Testis (tissue), 3 donors: ENCODE measurements around the gene GRID2. TPM values are rescaled to one million over a fixed set of nuclear protein-coding genes. Genes with fewer than 3 reads are reported as not detected.

Experiments
- DNase-seq: peaks from one replicate; pipeline ENCODE4 v3.0.0-alpha.2; 2019
- H3K27ac ChIP-seq, 2 donors: fragments of 200-600 bp; sonication (generic); one replicate each; pipeline ENCODE4 v1.5.1; 2019
- H3K27me3 ChIP-seq: fragments of 200-600 bp; sonication (generic); one replicate; pipeline ENCODE4 v1.5.1; 2019
- H3K36me3 ChIP-seq: fragments of 200-600 bp; sonication (generic); one replicate; pipeline ENCODE4 v1.5.1; 2017; ENCODE audit warnings: low read depth; ENCODE audit errors: missing control alignments
- H3K4me1 ChIP-seq: fragments of 200-600 bp; sonication (generic); one replicate; pipeline ENCODE4 v1.5.1; 2019
- H3K4me3 ChIP-seq, 2 donors: fragments of 200-600 bp; sonication (generic); one replicate each; pipeline ENCODE4 v1.5.1; 2017 to 2019
- H3K9me3 ChIP-seq: fragments of 200-600 bp; sonication (generic); one replicate; pipeline ENCODE4 v1.5.1; 2017
- CTCF ChIP-seq, 3 experiments: fragments of 450-650 bp in 2 of 3; fragments of 200-600 bp in 1 of 3; sonication (generic) in 1 of 3; IDR thresholded peaks; one replicate each; pipeline ENCODE4 v1.5.1; 2016 to 2019; ENCODE audit warnings: antibody characterized with exemption in 3 of 3, mild to moderate bottlenecking in 2 of 3, moderate library complexity in 1 of 3
- POLR2A ChIP-seq: fragments of 450-650 bp; IDR thresholded peaks from one replicate; pipeline ENCODE4 v1.6.1; 2017; ENCODE audit warnings: antibody characterized with exemption, mild to moderate bottlenecking, moderate library complexity
- WGBS, 2 donors: methylation state at CpG; one replicate each; pipeline ENCODE4 v1.1.5; 2018; 5-methylcytosine and 5-hydroxymethylcytosine counted together
- intact Hi-C: fragments of 100-400 bp; cut with DNase I; formaldehyde crosslinking; loops from one replicate; pipeline ENCODE4 v1.15.1; 2023; ENCODE audit warnings: low total_unique reads
- polyA plus RNA-seq: library from polyadenylated mRNA; stranded (reverse); fragments of 350-450 nt; fragmentation: Illumina TruSeq; extraction: RNeasy Lipid Tissue Mini Kit (QIAGEN cat#74804); gene quantifications from one replicate; pipeline ENCODE4 v1.2.3, GENCODE V29; 2014; ENCODE audit warnings: low read depth, low replicate concordance; ENCODE audit not compliant: insufficient read depth
- total RNA-seq, 2 donors: library from RNA; depleted of rRNA; stranded (reverse); fragments of >200 nt; gene quantifications; one replicate each; pipeline ENCODE4 v1.2.3, GENCODE V29; 2016

Gene GRID2
- total and polyA plus RNA-seq, 3 donors from 2014 or later, result 27.1 to 34.6 (median 32.7) TPM

GRCh38 chr4:93152491-93152890 lies 848.7 kb downstream of the GRID2 start:
- no peaks in the 10 kb centered on the region for H3K9me3 ChIP-seq
- no peak for TF ChIP-seq POLR2A
- TF ChIP-seq CTCF (IDR thresholded peaks at IDR 0.05), result no peak
- H3K27me3 ChIP-seq, result no peaks in the 10 kb centered on the region
- no peak for DNase-seq
- H3K4me3 ChIP-seq, result no peak overlapping the region
- no peak overlapping the region for H3K27ac ChIP-seq
- 58 to 68% methylated on average over 2 of the region's 2 CpGs for WGBS, 2 donors
- no peaks in the 10 kb centered on the region for H3K36me3 ChIP-seq
- H3K4me1 ChIP-seq, result no peaks in the 10 kb centered on the region
- intact Hi-C loops, result no loop called here

DNA sequence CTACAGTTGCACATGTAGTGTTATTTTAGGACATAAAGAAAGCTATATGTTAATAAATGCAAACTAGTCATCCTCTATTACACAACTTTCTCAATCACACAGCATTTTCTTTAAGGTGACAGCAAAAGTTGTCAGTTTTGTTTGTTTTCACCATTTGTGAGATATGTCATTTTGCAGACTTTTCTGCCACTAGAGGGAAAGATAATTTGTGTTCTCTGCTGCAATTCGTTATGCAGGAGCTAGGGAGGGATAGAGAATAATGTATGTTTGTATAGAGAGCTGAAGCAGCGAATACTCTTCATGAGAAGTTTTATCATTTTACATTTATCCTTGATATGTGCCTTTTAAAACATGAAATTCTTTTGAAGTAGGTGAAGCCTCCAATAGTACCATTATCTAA lies 854.2 kb downstream of the GRID2 start:
- Histone ChIP-seq H3K4me3 (no peak overlapping the region), H3K36me3 (no peaks in the 10 kb centered on the region), H3K9me3 (no peaks in the 10 kb centered on the region), H3K4me1 (no peaks in the 10 kb centered on the region), H3K27ac (no peak overlapping the region), H3K27me3 (no peaks in the 10 kb centered on the region)
- intact Hi-C loops, result no loop called here
- TF ChIP-seq POLR2A (no peak), CTCF (IDR thresholded peaks at IDR 0.05) (peak in 2 of 3 experiments; percentile 23 to 25)
- no peak for DNase-seq
- 66 to 74% methylated on average over 2 of the region's 2 CpGs for WGBS, 2 donors

GRCh38 chr4:93168053-93168452 lies 864.3 kb downstream of the GRID2 start:
- Histone ChIP-seq H3K4me1 (no peaks in the 10 kb centered on the region), H3K4me3 (no peak overlapping the region), H3K27ac (no peak overlapping the region), H3K36me3 (no peaks in the 10 kb centered on the region), H3K9me3 (no peaks in the 10 kb centered on the region), H3K27me3 (no peaks in the 10 kb centered on the region)
- intact Hi-C loops, result no loop called here
- DNase-seq, result no peak
- TF ChIP-seq POLR2A (no peak), CTCF (IDR thresholded peaks at IDR 0.05) (no peak)
- WGBS, 2 donors, result 93 to 97% methylated on average over 4 of the region's 4 CpGs

GRCh38 chr4:93169966-93170365 lies 866.2 kb downstream of the GRID2 start:
- no peak overlapping the region for H3K4me3 ChIP-seq
- H3K36me3 ChIP-seq, result no peaks in the 10 kb centered on the region
- no peak overlapping the region for H3K27ac ChIP-seq
- intact Hi-C loops, result no loop called here
- H3K27me3 ChIP-seq, result no peaks in the 10 kb centered on the region
- TF ChIP-seq CTCF (IDR thresholded peaks at IDR 0.05) (no peak), POLR2A (no peak)
- H3K4me1 ChIP-seq, result no peaks in the 10 kb centered on the region
- H3K9me3 ChIP-seq, result no peaks in the 10 kb centered on the region
- 92% methylated on average over 6 of the region's 6 CpGs for WGBS, 2 donors
- no peak for DNase-seq

DNA sequence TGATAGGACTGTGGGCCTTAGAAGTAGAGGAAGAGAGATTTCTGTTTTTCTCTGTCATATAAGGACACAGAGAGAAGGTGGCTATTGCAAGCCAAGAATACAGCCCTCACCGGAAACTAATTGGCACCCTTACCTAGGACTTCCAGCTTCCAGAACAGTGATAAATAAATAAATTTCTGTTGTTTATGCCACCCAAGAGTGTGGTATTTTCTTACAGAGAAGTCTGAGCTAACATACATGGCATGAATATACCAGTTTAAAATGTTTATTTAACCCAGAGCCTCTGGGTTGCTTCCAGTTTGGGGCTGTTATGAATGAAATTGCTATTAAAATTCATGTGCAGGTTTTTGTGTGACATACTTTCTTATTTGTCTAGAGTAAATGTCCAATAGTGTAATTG lies 870.8 kb downstream of the GRID2 start:
- no peak overlapping the region for H3K4me3 ChIP-seq
- no peaks in the 10 kb centered on the region for H3K4me1 ChIP-seq
- H3K27me3 ChIP-seq, result no peaks in the 10 kb centered on the region
- H3K27ac ChIP-seq, result no peak overlapping the region
- no peak for DNase-seq
- WGBS, 2 donors, result 82 to 100% methylated on average over 1 of the region's 1 CpG
- TF ChIP-seq POLR2A (no peak), CTCF (IDR thresholded peaks at IDR 0.05) (no peak)
- intact Hi-C loops, result no loop called here
- H3K9me3 ChIP-seq, result no peaks in the 10 kb centered on the region
- no peaks in the 10 kb centered on the region for H3K36me3 ChIP-seq
